NCI-H2196 (cell line): ENCODE data around the gene LRRFIP1.
A peak's percentile ranks its signal among the peaks of the same experiment; 100 is the strongest.
"Not testable (repeated sequence)": the region's sequence is repeated elsewhere in the genome, so short reads cannot be mapped to it uniquely, and the experiment has no call there.

Experiments used
- DNase-seq: peaks from one replicate; lab custom pipeline; 2025; ENCODE audit not compliant: unreplicated experiment; lab: John Stamatoyannopoulos, UW

The LRRFIP1 gene

DNA sequence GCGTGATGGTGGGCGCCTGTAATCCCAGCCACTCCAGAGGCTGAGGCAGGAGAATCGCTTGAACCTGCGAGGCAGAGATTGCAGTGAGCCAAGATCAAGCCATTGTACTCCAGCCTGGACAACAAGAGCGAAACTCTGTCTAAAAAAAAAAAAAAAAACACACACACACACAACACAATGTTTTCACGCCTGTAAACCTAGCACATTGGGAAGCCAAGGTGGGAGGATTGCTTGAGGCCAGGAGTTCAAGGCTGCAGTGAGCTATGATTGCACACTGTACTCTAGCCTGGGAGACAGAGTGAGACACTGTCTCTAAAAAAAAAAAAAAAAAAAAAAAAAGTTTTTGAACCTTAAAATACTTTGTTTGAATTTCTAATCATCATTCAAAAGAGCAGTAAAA, 137.7 kb downstream of the LRRFIP1 start:
- not testable (repeated sequence) for DNase-seq

GRCh38 chr2:237765875-237766274, 138.5 kb downstream of the LRRFIP1 start:
- DNase-seq = no peak

- no peak for DNase-seq
These were observed 139.0 kb downstream of the LRRFIP1 start for GRCh38 chr2:237766340-237766739.

GRCh38 chr2:237772513-237772912, 145.1 kb downstream of the LRRFIP1 start:
- DNase-seq = no peak

GRCh38 chr2:237773826-237774225, 146.4 kb downstream of the LRRFIP1 start:
- DNase-seq = no peak

DNA sequence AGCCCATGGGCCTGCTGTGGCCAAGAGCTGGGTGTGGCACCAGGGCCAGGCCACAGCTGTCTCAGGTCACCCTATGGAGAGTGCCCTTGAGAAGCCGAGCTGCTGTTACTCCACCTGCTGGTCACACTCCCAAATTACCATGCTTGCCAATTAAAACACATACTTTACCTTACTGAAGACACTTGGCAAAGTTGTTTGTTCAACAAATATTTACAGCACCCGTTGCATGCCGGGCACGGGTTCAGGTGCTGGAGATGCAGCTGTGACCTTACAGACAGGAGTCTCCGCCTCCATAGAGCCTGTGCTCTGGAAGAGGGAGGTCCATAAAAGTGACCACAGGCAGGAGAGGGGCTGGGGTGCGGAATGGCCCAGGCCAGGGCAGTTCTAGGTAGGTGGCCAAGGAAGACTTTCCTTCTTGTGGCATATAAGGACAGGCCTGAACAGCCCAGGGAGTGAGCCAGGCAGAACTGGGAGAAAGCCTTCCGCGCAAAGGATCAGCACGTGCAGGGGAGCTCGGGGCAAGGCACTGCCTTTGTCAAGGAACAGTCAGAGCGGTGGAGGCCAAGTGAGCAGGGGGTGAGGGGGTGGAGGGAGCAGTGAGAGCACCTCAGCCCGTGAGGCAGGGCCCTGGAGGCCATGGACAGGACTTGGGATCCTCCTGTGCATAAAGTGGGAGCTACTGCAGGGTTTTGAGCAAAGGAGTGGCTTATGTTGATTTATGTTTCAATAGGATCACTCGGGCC, 147.6 kb downstream of the LRRFIP1 start:
- peak; percentile 84 for DNase-seq

DNA sequence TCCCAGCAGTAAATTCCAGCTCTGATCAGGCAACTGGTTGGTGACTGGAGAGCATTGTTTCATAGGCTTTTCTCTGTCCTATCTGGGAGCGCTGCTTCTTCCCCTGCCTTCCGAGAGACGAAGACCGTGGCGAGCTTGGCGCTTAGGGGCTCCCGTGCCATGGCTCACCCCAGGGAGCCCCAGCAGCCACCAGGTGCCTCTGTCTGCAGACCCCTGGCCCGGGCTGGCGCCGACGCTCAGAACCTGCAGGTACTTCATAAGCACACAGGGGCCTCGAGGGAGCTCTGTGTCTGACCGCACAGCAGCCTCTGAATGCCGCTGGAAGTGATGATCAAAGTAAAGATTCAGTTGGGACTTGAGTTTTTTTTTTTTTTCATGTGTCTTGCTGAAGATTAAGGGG, 152.1 kb downstream of the LRRFIP1 start:
- DNase-seq = no peak

GRCh38 chr2:237782181-237782580, 154.8 kb downstream of the LRRFIP1 start:
- no peak for DNase-seq

- not testable (repeated sequence) for DNase-seq
These were observed 156.3 kb downstream of the LRRFIP1 start for GRCh38 chr2:237783678-237784077.

DNA sequence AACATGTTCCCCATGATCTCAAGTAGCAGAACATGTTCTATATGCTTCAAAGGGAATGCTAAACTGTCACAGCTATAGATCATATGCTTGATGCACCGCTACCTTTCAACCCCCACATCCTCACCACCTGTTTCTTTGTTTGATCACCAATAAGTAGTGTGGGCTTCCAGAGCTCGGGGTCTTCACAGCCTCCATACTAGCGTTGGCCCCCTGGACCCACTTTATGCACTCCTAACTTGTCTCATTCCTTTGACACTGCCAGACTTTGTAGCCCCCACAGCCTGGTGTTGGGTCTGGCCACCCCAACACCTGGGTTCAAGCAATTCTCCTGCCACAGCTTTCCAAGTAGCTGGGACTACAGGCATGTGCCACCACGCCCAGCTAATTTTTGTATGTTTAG, 159.5 kb downstream of the LRRFIP1 start:
- DNase-seq = no peak

DNA sequence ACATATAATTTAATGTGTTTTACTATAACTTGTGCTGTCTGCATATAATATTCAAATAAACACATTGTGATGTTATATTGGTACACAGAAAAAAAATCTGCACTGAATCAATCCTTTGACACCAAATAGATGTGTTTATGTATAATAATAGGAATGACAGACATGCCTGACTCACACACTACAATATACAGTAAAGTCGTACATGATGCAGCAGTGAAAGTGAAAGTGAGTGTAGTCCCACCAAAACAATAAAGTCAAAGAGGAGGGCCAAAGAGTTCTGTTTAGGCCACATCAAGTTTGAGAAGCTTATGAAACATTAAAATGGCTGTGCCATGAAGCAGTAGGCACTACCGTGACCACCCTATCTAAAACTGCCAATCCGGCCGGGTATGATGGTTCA, 163.0 kb downstream of the LRRFIP1 start:
- DNase-seq = no peak

- no peak for DNase-seq
These were observed 164.8 kb downstream of the LRRFIP1 start for GRCh38 chr2:237791977-237792727.

- no peak for DNase-seq
These were observed 169.9 kb downstream of the LRRFIP1 start for GRCh38 chr2:237797253-237797652.

DNA sequence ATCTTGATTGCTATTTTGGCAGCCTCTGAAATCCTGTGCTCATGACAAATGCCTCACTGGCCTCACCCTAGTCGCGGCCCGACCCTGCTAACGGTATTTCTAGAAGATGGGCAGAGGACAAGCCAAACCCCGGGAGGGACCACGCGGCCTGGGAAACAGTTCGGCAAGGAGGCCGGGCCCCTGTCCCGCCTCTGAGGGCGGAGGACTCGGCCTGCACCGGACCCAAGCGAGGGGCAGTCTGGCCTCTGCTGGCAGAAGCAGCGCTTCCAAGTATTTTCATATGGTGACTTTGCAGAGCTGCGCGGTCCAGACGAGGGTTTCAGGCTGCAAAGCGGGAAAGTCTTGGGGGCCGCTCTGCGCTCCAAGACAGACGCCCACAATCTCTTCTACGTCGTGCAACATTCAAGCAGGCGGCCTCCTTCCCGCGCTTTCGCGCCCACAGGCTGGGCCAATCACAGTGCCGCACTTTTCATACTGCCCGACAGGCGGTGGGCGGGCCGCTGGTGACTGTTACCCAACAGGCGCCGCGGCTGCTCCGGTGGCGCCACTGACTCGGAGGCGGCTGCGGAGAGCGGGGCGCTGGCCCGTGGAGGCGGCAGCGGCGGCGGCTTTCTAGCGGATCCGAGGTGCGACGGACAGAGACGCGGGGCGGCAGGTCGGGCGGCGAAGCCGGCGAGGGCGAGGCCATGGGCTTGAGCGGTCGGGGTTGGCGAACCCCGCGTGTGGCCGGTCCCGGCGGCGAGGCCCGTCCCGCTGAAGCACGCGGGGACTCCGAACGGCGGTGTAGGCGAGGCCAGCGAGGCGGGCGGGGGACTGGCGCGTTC, 171.1 kb downstream of the LRRFIP1 start, which contains the start of gene RBM44:
Gene RBM44, plus strand, starts transcription at position 544 of the 824 bp plus-strand sequence. CDS start 14,831 bp downstream, outside the sequence.
- DNase-seq = no peak

- DNase-seq = no peak
These were observed 171.7 kb downstream of the LRRFIP1 start for GRCh38 chr2:237799060-237799428.

GRCh38 chr2:237801466-237801865, 174.1 kb downstream of the LRRFIP1 start:
- no peak for DNase-seq

- no peak for DNase-seq
These were observed 178.9 kb downstream of the LRRFIP1 start for GRCh38 chr2:237806334-237806733.

DNA sequence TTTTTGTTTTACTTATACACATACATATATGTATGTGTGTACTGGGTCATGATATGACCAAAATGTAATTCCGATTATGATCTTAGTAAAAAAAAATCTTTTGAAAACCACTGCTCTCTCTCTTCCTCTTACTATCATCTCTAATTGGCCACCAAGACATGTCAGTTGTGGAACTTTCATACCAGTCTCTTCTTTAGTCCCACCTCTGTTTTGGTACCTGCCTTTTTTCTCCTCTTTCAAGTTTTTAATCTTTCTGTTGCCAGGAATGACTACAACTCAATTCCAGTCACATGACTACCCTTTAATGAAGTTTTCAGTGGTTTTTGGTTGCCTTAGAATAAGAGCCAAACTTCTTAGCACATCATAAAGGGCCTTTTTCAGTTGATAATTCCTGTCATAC, 188.2 kb downstream of the LRRFIP1 start:
- no peak for DNase-seq

DNA sequence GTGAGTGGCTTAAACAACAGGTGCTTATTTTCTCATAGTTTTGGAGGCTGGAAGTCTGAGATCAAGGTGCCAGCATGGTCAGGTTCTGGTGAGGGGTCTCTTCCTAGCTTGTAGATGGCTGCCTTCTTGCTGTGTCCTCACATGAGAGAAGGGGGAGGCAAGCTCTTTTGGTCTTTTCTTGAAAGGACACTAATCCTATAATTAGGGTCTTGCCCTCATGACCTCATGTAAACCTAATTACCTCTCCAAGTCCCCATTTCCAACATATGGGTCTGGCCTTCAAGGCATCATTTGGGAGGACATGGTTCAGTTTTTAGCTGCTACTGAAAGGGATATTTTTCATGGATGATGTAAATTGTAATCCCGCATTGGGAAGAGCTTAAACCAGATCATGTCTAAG, 189.1 kb downstream of the LRRFIP1 start:
- DNase-seq = no peak

DNA sequence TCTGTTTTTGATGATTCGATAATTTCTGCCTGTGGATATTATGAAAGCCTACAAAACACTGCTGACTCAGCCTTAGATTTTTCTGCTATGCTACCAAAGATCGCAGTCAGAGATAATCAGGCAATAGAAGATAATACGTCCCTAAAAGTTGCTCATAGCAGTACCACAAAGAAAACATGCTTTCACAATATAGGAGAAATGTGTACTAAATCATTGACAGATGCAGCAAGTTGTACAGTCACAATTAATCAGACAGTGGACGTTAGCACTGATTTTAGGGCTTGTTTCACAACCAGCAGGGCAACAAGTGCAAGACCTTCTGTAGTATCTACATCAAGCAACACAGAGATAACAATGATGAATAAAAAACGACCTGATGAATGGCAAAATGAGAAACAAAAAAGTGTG, 190.7 kb downstream of the LRRFIP1 start:
- DNase-seq = no peak

DNA sequence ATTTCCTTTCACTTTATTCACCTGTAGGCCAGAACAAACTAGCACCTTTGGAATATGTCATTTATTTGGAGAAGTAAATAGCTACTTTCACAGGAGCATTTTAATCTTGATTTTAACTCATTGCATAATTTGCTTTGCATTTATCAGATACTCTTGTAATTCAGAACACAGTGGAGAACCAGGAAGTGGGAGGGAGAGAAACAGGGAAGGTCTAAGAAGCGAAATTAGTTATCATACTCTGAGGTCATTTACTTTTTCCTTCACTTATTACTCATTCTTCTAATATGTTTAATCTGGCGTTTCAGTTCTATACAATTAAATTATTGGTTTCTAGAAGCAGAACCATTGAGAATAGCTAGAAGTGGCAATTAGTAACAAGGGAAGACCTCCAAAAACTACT, 191.8 kb downstream of the LRRFIP1 start:
- DNase-seq = no peak

- no peak for DNase-seq
These were observed 193.0 kb downstream of the LRRFIP1 start for GRCh38 chr2:237820421-237820820.
